Stimulated activated naive CD4-positive, alpha-beta T cell treated with Interleukin-2 at 50 U/mL for 16 hours (primary cell): ENCODE measurements around the gene OR6C65.
"Not testable (repeated sequence)": the region's sequence is repeated elsewhere in the genome, so short reads cannot be mapped to it uniquely, and the experiment has no call there.

Experiments
- DNase-seq: peaks from one replicate; lab custom pipeline; 2025; lab: John Stamatoyannopoulos, UW

OR6C65 gene

GRCh38 chr12:55400229-55400628 is at the start of gene OR6C65:
TSS of gene OR6C65 (plus strand) at chr12:55400529. CDS start at chr12:55400529, 0 bp downstream.
- DNase-seq = no peak

GRCh38 chr12:55355338-55355737 is 45.0 kb upstream of the OR6C65 start:
- DNase-seq = not testable (repeated sequence)

GRCh38 chr12:55362675-55363074 is 37.7 kb upstream of the OR6C65 start, which contains the start of gene OR6C75:
TSS of gene OR6C75 (plus strand) at chr12:55362975. CDS start at chr12:55365111, 2,136 bp downstream.
- no peak for DNase-seq

- DNase-seq = no peak
Measured at GRCh38 chr12:55365086-55365485, 35.2 kb upstream of the OR6C65 start.

- no peak for DNase-seq
Measured at GRCh38 chr12:55372521-55372920, 27.8 kb upstream of the OR6C65 start.

- no peak for DNase-seq
Measured at GRCh38 chr12:55385891-55386290, 14.4 kb upstream of the OR6C65 start.

GRCh38 chr12:55392032-55392795 is 8.1 kb upstream of the OR6C65 start:
- DNase-seq = no peak

GRCh38 chr12:55396326-55396725 is 4.0 kb upstream of the OR6C65 start:
- DNase-seq = no peak

- DNase-seq = no peak
Measured at GRCh38 chr12:55407866-55408265, 7.5 kb downstream of the OR6C65 start.

GRCh38 chr12:55409133-55409532 is 8.8 kb downstream of the OR6C65 start:
- DNase-seq = not testable (repeated sequence)

- not testable (repeated sequence) for DNase-seq
Measured at GRCh38 chr12:55412138-55412537, 11.8 kb downstream of the OR6C65 start.

- not testable (repeated sequence) for DNase-seq
Measured at GRCh38 chr12:55413498-55414388, 13.4 kb downstream of the OR6C65 start.

- not testable (repeated sequence) for DNase-seq
Measured at GRCh38 chr12:55414396-55414823, 14.1 kb downstream of the OR6C65 start.

GRCh38 chr12:55414889-55415288 is 14.6 kb downstream of the OR6C65 start:
- DNase-seq = not testable (repeated sequence)

GRCh38 chr12:55416961-55417360 is 16.6 kb downstream of the OR6C65 start:
- no peak for DNase-seq

GRCh38 chr12:55420307-55420962 is 20.1 kb downstream of the OR6C65 start:
- DNase-seq = no peak

GRCh38 chr12:55425954-55426353 is 25.6 kb downstream of the OR6C65 start, which contains the start of gene OR6C76:
TSS of gene OR6C76 (plus strand) at chr12:55426254. CDS start at chr12:55426254, 0 bp downstream.
- DNase-seq = no peak

- no peak for DNase-seq
Measured at GRCh38 chr12:55428331-55429243, 28.3 kb downstream of the OR6C65 start.

- not testable (repeated sequence) for DNase-seq
Measured at GRCh38 chr12:55441233-55441632, 40.9 kb downstream of the OR6C65 start.

GRCh38 chr12:55443776-55444175 is 43.4 kb downstream of the OR6C65 start, which contains the start of gene OR6C2:
TSS of gene OR6C2 (plus strand) at chr12:55444076. CDS start at chr12:55452214, 8,138 bp downstream.
- DNase-seq = no peak

- no peak for DNase-seq
Measured at GRCh38 chr12:55445357-55445756, 45.0 kb downstream of the OR6C65 start.
